ENCODE results near the gene DIPK1A.

The DIPK1A gene

GRCh38 chr1:92961131-92961895, at the start of gene DIPK1A:
DIPK1A (minus strand) TSS chr1:92961462; CDS start chr1:92961429, 33 bp downstream.
- intact Hi-C loops (cut with DNase I), result loop anchor here (5.0 kb wide), 1 partner anchor 116 kb away; the partner anchor contains the start of gene MTF2
- peak; percentile 38 to 92 (median 81) for DNase-seq

- no peak for DNase-seq
- intact Hi-C loops (cut with DNase I), result no loop called here
These were observed 46.8 kb upstream of the DIPK1A start for GRCh38 chr1:93007941-93008577.

- no peak for DNase-seq
- intact Hi-C loops (cut with DNase I), result no loop called here
These were observed 44.0 kb upstream of the DIPK1A start for GRCh38 chr1:93005252-93005598.

DNA sequence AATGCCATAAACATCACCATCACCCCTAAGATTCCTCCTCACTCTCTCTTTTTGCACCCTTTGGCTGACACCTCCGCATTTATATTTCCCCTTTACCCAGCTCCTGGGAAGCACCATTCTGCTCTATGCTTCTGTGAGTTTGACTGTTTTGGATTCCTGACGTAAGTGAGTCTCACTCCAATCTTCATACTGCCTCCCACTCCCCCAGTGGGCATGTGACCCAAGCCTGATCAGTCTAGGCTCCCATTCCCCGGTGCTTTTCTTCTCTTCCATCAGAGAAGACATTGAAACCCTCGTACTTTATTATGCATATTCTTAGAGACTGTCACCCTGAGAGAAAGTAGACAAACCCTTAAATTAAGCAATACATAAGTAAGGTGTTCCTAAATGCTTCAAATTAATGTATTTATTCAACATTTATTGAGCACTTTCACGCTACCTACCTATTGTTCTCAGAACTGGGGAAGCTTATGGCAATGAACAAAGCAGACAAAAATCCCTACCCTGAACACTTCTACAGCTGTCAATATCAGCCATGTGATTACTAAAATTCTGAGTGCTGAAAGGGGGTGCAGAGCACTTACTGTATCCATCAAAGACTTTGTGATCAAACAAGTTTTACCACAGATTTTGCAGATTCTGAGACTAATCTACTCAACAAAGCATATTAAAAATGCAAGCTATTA, 43.4 kb upstream of the DIPK1A start:
- DNase-seq, result peak; percentile 18 to 83 (median 60)
- intact Hi-C loops (cut with DNase I), result no loop called here

DNA sequence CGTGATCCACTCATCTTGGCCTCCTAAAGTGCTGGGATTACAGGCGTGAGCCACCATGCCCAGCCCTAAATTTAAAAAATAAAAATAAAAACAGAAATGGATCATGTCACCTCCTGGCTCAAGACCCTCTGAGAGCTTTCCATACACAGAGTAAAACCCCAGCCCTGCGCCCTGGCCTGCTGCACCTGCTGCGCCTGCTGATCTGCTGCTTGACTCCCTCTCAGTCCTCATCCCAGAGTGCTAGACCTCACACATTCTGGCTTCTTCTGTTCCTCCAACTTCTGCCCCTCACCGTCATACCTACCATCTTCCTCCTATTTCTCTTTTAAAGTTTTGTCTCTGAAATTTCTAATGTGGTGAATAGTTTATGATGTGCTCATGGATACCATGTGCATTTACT, 42.7 kb upstream of the DIPK1A start:
- intact Hi-C loops (cut with DNase I), result no loop called here
- no peak for DNase-seq

- no peak for DNase-seq
- intact Hi-C loops (cut with DNase I), result no loop called here
These were observed 41.5 kb upstream of the DIPK1A start for GRCh38 chr1:93002781-93003180.

DNA sequence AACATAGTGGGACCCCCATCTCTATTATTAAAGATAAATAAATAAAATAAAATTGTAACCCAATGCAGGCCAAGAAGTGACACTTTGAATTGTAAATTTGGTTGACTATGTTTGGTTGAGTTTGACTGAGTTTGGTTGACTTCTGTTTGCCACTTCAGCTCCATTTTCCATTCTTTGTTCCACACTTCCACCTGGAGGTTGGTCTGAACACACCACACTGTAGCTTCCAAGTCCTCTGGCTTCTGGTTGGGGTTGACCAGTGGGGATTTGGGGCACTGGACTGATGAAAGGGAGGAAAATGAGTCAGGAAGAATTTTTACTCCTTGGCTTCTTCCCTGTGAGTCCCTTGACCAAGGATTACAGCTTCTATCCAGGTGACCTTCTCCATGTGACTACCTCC, 40.6 kb upstream of the DIPK1A start:
- intact Hi-C loops (cut with DNase I), result no loop called here
- DNase-seq, result no peak

DNA sequence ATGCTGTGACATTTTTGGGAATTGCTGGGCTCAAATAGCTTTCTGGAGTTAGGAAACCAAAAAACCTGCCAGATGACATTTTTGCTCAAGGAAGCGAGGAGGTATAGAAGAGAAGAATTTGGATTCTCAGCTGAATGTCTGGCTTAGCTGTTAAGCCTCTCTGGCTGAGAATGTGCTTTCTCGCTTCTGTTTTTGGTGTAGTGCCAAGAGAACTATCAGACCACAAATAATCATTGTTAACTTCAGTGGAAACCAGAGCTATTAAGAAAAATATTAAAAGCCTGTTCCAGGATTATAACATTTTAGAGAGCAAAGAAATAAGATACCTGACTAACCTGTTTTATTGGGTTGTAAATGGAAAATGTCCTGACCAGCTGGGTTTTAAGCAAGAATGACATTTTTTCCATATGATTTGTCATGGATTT, 39.5 kb upstream of the DIPK1A start:
- intact Hi-C loops (cut with DNase I), result no loop called here
- peak in 1 of 42 donors; percentile 33 for DNase-seq

- intact Hi-C loops (cut with DNase I), result no loop called here
- DNase-seq, result peak in 3 of 42 donors; percentile 9 to 29 (median 15)
These were observed 39.0 kb upstream of the DIPK1A start for GRCh38 chr1:93000291-93000690.

DNA sequence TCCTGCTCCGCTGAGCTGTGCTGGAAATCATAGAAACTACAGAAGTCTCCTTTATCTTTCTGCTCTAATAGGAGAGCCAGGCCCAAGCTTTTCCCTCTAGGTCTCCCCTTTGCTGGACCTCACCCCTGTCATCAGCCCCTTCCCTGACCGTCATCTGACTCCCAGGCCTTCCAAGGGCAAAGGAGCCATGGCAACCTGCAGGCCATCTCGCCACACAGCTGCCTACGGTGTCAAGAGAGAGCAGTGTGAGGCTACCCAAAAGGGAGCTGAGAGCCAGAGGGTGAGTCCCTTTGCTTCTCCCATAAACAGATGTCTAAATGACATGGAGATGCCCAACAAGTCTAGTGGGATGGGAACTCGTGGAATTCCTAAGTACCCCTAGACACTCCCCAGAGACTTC, 37.6 kb upstream of the DIPK1A start:
- intact Hi-C loops (cut with DNase I), result no loop called here
- DNase-seq, result no peak

- no peak for DNase-seq
- intact Hi-C loops (cut with DNase I), result loop anchor here (2.0 kb wide), 1 partner anchor 137 kb away; no protein-coding TSS in a partner anchor
These were observed 34.5 kb upstream of the DIPK1A start for GRCh38 chr1:92995441-92996430.

- peak in 40 of 42 donors; percentile 24 to 94 (median 76) for DNase-seq
- intact Hi-C loops (cut with DNase I), result loop anchor here (2.0 kb wide), 1 partner anchor 135 kb away; no protein-coding TSS in a partner anchor
These were observed 32.9 kb upstream of the DIPK1A start for GRCh38 chr1:92994105-92994712.

GRCh38 chr1:92993581-92993980, 32.3 kb upstream of the DIPK1A start:
- intact Hi-C loops (cut with DNase I), result no loop called here
- DNase-seq, result no peak

DNA sequence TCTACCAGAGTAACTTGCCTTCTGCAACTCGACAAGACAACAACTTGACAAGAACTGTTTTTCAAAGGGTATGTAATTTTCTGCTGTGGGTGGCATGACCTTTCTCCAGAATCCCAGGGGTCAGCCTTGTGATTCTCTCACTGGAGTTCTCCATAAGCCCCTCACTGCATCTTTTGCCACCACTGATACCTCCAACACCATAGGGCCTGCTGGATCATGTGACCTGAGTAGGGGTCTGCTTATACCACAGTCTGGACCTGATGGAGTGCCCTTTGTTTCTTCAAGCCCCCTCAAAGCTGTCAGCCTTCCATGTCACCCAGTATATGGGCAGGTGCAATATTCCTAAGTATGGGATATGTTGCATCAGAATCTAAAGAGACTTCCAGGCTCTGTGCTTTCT, 31.6 kb upstream of the DIPK1A start:
- DNase-seq, result peak in 1 of 42 donors; percentile 13
- intact Hi-C loops (cut with DNase I), result no loop called here

- intact Hi-C loops (cut with DNase I), result no loop called here
- peak in 1 of 42 donors; percentile 18 for DNase-seq
These were observed 30.8 kb upstream of the DIPK1A start for GRCh38 chr1:92992054-92992453.

DNA sequence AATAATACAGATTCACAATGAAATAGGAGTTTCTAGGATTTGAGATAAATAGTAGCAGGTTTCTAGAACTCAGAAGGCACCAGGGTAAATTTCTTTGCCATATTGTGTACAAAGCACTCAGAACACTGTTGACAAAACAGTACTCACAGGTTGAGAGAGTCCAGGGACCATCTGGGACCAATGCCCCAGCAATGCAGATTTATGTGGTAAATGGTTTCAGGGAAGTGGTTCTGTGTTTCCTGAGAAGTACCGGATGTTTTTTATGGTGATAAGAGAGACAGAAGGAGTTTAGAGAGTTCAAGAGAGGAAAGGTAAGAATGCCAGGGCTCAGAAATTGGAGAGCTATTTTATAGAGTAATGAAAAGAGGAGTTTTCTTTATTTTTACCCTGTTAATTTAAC, 29.6 kb upstream of the DIPK1A start:
- intact Hi-C loops (cut with DNase I), result no loop called here
- DNase-seq, result no peak

DNA sequence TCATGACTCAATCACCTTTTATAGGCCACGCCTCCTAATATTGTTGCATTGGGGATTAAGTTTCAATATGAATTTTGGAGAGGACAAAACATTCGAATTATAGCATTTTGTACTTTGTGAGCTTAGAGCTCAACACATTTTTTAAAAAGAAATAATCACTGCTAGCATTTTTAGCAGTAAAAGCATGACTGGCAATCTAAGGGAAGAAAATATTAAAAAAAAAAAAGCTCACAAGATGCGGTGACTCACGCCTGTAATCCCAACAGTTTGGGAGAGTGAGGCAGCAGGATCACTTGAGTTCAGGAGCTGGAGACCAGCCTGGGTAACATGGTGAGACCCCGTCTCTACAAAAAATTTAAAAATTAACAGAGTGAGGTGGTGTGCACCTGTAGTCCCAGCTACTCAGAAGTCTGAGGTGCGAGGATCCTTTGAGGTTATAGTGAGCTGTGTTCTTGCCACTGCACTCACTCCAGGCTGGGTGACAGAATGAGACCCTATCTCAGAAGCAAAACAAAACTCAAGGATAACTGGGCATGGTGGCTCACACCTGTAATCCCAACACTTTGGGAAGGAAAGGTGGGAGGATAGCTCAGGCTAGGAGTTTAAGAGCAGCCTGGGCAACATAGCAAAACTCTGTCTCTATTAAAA, 28.8 kb upstream of the DIPK1A start:
- intact Hi-C loops (cut with DNase I), result no loop called here
- peak in 2 of 42 donors; percentile 13 to 28 for DNase-seq

- intact Hi-C loops (cut with DNase I), result no loop called here
These were observed 28.0 kb upstream of the DIPK1A start for GRCh38 chr1:92989253-92989652.

More at GRCh38 chr1:92989253-92989652, 28.0 kb upstream of the DIPK1A start:
- DNase-seq, result peak in 2 of 42 donors; percentile 7 to 29

Measured in head of caudate nucleus (tissue), 42 donors.